Epithelial cell of prostate (primary cell): ENCODE data around the gene ZSCAN22.
"Not testable (repeated sequence)": the region's sequence is repeated elsewhere in the genome, so short reads cannot be mapped to it uniquely, and the experiment has no call there.

Experiments used
- DNase-seq: peaks from one replicate; pipeline ENCODE4 v3.0.0-alpha.2; 2011; ENCODE audit warnings: low read depth, low spot score
- H3K27ac ChIP-seq: fragments of 450-650 bp; 2 replicates; pipeline ENCODE4 v1.5.1; 2017; ENCODE audit warnings: mild to moderate bottlenecking

The ZSCAN22 gene

DNA sequence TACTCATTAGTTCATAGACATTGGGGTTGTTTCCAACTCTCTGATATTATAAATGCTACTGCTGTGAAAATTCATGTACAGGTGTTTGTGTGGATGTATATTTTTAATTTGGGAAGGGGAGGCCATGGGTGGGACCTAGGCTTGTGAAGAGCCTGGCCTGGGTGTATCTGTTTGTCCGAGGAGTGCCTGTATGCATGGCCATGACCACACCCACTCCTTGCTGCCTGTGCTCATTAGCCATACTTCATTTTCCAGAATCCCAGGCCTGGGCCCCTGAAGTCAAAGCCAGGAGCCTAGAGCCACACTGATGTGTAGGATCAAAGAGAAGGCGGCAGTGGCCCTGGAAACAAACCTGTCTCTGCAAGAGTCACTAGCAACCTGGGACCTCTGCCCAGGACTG is 11.2 kb upstream of the ZSCAN22 start:
- DNase-seq: no peak

DNA sequence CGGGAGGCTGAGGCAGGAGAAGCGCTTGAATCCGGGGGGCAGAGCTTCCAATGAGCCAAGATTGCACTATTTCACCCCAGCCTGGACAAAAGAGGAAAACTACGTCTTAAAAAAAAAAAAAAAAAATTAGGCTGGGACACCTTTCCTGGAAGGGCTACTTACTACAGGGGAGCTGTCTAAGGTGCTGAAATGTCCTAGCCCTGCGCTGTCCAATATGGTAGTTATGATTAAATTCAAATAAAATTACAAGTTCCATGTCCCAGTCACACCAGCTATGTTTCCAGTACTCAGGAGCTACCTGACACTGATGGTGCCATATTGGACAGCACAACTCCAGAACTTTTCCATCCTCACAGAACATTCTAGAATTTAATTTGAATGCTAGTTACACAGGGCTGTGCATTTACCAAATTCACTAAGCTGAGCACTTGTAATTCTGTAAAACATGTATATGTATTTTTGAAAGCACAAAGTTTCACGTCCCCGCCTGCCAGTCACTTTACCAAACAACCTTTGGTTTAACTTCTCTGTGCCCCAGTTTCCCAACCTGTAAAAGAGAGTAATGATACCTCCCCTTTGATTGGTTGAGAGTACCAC is 9.2 kb upstream of the ZSCAN22 start:
- no peak overlapping the region for H3K27ac ChIP-seq
- no peak for DNase-seq

More for the DNA sequence above, 11.2 kb upstream of the ZSCAN22 start:
- H3K27ac ChIP-seq: no peak overlapping the region

- DNase-seq: no peak
- no peak overlapping the region for H3K27ac ChIP-seq
Observed at GRCh38 chr19:58318297-58318696, 8.5 kb upstream of the ZSCAN22 start.

- peak; percentile 59 for DNase-seq
- peak overlapping the region; percentile 26 for H3K27ac ChIP-seq
Observed at GRCh38 chr19:58319241-58319640, 7.6 kb upstream of the ZSCAN22 start.

DNA sequence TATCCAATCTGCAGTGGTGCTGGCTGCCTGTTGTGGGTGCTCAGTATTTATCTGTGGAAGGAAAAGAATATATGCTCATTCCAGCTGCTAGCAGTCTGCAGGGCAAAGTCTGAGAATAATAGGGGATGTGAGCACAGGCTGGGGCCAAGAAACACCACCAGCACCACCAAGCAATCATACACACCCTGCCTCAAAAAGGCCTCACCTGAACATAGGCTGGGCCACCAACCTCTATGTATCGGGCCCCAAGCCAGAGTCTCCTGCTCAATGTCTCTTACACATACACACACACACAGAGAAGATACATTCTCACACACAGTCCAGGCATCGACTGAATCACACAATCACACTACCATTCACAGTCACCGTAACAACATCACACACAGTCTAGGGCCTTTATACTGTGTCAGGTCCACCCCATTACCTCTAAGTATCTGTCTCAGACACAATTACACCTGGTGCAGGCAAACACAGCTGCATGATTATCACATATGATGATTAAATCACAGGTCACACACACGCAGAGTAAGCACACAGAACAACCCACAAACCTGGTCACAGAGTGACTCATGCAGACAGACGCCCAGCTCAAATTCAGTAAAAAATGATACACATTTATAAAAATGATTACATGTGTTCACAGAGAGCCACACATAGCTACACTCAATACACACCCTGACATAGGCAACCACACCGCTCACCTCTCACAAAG is 1.3 kb upstream of the ZSCAN22 start:
- peak overlapping the region; percentile 77 for H3K27ac ChIP-seq
- peak; percentile 52 for DNase-seq

- H3K27ac ChIP-seq: peak overlapping the region; percentile 77
- DNase-seq: no peak
Observed at GRCh38 chr19:58326501-58326913, 287 bp upstream of the ZSCAN22 start.

DNA sequence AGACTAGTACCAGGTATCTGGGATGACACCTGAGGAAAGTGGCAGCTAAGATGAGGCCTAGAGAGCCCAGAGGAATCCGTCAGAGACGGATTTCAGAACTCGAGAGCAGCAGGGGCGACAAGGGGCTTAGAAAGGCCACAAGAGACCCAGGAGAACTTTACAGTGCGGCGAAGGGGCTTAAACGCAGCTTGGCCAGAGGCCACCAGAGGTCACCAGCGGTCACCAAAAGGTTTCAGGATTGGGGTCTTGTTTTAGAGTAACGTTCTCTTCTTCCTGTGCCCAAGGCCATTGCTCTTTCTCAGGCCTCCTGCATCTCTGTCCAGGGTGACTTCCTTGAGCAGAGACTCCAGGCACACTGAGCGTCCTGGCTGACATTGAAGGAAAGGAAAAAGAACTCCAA is 2.2 kb downstream of the ZSCAN22 start:
- no peak for DNase-seq
- H3K27ac ChIP-seq: no peak overlapping the region

DNA sequence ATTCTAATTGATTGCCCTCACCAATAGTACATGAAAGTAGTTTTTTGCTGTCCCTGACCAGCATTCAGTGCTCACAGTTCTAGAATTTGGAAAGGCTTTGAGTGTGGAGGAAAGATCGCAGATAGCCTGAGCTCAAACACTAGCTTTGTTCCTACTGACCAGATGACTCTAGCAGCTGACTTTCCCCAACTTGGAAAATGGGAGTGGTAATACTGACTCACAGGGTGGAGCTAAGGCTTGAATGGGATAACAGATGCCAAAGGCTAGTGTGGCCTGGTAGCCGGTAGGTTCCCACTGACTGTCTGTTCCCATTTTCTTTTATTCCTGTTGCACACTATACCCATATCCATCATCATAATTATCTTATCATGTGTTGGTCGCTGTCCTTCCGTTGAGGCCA is 3.7 kb downstream of the ZSCAN22 start:
- peak; percentile 36 for DNase-seq
- H3K27ac ChIP-seq: peak overlapping the region; percentile 49

- DNase-seq: no peak
- no peak overlapping the region for H3K27ac ChIP-seq
Observed at GRCh38 chr19:58332697-58333096, 5.9 kb downstream of the ZSCAN22 start.

DNA sequence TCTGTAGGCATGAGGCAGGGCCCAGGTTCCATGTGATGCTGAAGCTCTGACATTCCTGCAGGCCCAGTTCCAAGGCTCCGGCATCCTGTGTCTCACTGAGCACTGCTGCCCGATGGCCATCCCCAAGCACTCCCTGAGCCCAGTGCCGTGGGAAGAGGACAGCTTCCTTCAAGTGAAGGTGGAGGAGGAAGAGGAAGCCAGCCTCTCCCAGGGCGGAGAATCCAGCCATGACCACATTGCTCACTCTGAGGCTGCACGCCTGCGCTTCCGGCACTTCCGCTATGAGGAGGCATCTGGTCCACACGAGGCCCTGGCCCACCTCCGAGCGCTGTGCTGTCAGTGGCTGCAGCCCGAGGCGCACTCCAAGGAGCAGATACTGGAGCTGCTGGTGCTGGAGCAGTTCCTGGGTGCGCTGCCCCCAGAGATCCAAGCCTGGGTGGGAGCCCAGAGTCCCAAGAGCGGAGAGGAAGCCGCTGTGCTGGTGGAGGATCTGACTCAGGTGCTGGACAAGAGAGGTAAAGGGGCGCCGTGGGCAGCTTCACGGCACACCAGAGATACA is 8.0 kb downstream of the ZSCAN22 start:
- no peak for DNase-seq
- H3K27ac ChIP-seq: no peak overlapping the region

DNA sequence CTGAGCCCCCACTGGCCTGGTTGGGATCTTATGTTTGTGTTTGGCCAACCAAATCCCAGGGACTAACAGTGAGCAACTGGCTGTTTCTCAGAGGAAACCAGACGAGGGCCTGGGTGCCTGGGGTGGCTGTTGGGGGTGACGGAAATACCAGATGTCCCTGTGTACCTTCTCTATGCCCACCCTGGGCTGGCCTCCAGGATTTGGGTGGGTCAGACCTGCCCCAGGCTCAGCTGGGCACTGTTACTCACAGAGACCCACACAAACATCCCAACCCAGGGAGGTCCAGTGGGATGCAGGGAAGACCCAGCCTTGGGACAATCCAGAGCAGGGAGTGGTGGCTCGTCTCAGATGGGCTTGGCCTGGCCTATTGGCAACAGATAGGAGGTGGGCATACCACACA is 8.8 kb downstream of the ZSCAN22 start:
- no peak overlapping the region for H3K27ac ChIP-seq
- no peak for DNase-seq

DNA sequence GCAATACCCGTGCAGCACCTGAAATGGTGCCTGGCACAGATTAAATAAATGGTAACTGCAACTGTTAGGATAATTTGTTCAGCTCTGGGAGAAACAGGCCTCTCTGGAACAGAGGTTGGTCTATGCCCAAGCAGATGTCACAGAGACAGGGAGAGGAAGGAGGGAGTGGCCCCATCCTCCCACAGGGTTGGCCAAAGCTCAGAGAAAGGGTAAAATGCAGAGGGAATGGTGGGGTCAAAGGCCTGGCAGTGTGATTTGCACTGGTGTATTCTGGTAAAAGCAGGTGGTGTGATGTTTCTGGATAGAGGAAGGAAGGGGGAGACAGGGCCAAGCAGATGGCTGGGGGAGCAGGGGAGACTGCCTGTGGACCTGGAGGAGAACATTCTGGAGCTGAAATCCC is 9.4 kb downstream of the ZSCAN22 start:
- no peak for DNase-seq
- no peak overlapping the region for H3K27ac ChIP-seq

- no peak for DNase-seq
- no peak overlapping the region for H3K27ac ChIP-seq
Observed at GRCh38 chr19:58336820-58337219, 10.0 kb downstream of the ZSCAN22 start.

GRCh38 chr19:58338336-58338735 is 11.5 kb downstream of the ZSCAN22 start:
- DNase-seq: no peak
- no peak overlapping the region for H3K27ac ChIP-seq

- no peak overlapping the region for H3K27ac ChIP-seq
- no peak for DNase-seq
Observed at GRCh38 chr19:58338825-58339558, 12.2 kb downstream of the ZSCAN22 start.

- no peak overlapping the region for H3K27ac ChIP-seq
Observed at GRCh38 chr19:58345558-58345957, 18.8 kb downstream of the ZSCAN22 start.

DNA sequence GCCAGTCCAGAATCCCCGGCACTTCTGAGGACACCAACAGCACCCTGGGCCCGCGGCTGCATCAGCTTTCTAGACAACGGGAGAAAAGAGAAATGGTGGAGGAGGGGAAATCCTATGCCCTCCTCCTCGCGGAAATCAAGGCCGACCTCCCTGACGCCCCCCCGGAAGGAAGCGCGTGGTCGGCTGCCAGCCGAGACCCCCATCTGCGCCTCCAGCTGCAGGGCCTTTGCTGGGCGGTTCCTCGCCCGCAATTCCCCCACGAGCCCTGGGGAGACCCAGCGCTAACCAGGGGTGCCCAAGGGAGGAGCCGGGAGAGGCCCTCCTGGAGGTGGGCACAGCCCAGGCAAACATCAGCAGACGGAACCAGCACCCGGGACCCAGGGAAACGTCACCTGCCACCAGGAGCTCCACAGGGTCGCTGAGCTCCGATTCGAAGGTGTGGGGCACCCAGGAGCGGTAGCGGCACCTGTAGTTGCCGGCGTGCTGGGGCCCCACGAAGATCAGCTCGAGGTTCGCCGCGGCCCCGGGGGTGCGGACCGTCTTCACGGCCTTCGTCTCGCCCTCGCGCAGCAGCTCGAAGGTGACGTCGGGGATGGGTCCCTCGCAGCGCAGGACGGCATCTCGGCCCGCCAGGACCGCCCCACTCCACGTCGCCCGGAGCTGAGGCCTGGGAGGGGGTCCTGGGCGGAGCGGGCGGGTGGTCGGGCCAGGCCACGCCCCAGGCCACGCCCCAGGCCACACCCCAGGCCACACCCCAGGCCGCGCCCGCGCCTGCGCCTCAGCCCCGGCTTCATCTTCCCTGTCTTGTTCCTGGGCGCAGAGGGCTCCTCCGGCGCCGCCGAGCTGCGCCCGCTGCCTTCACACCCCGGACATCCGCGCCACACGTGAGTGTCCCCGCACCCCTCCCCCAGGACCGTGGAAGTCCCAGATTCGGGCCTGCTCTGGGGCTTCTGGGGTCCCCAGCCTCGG is 20.5 kb downstream of the ZSCAN22 start:
- no peak overlapping the region for H3K27ac ChIP-seq
- DNase-seq: no peak

More at GRCh38 chr19:58345558-58345957, 18.8 kb downstream of the ZSCAN22 start:
- no peak for DNase-seq

GRCh38 chr19:58348080-58348479 is 21.3 kb downstream of the ZSCAN22 start:
- H3K27ac ChIP-seq, DNase-seq: not testable (repeated sequence)

DNA sequence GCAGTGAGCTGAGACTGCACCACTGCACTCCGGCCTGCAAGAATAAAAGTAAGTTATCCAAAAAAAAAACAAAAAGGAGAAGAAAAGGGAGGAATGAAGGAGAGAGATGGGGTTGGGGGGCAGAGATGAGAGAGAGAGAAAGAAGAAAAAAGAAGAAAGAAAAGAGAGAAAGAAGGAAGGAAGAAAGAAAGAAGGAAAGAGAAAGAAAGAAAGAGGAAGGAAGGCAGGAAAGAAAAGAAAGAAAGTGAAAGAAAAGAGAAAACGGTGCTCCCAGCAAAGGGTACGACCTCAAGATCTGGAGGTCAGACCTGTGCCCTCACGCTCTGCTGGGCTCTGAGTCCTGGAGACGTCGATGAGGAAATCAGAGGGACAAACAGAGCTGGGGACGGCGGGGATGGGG is 22.8 kb downstream of the ZSCAN22 start:
- no peak overlapping the region for H3K27ac ChIP-seq
- DNase-seq: no peak
